NCI-H69 (cell line): ENCODE measurements around the gene CGNL1.
A peak's percentile ranks its signal among the peaks of the same experiment; 100 is the strongest.

Experiments
- DNase-seq: peaks from one replicate; lab custom pipeline; 2025; lab: John Stamatoyannopoulos, UW

Gene CGNL1

GRCh38 chr15:57597431-57597830 is 221.1 kb downstream of the CGNL1 start:
- DNase-seq = peak; percentile 7

GRCh38 chr15:57598346-57598745 is 222.0 kb downstream of the CGNL1 start:
- no peak for DNase-seq

GRCh38 chr15:57599296-57599810 is 223.0 kb downstream of the CGNL1 start:
- DNase-seq = no peak

- DNase-seq = no peak
These were observed 223.9 kb downstream of the CGNL1 start for GRCh38 chr15:57600197-57600596.
